ENCODE results near the gene F7. TPM values are rescaled to one million over a fixed set of nuclear protein-coding genes. Genes with fewer than 3 reads are reported as not detected.

Gene F7
- 2.1 TPM for total RNA-seq

DNA sequence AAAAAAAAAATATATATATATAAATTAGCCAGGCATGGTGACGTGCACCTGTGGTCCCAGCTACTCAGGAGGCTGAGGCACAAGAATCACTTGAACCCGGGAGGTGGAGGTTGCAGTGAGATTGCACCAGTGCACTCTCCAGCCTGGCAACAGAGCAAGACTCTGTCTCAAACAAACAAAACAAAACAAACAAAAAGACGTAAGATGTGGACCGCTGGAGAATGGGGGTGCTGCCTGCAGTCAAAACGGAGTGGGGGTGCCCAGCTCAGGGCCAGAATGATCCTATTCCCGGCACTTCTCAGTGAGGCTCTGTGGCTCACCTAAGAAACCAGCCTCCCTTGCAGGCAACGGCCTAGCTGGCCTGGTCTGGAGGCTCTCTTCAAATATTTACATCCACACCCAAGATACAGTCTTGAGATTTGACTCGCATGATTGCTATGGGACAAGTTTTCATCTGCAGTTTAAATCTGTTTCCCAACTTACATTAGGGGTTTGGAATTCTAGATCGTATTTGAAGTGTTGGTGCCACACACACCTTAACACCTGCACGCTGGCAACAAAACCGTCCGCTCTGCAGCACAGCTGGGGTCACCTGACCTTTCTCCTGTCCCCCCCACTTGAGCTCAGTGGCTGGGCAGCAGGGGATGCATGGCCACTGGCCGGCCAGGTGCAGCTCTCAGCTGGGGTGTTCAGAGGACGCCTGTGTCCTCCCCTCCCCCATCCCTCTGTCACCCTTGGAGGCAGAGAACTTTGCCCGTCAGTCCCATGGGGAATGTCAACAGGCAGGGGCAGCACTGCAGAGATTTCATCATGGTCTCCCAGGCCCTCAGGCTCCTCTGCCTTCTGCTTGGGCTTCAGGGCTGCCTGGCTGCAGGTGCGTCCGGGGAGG, at the start of gene F7:
F7 (plus strand) TSS at position 760 of the 889 bp plus-strand sequence; CDS start at position 811, 51 bp downstream.

DNA sequence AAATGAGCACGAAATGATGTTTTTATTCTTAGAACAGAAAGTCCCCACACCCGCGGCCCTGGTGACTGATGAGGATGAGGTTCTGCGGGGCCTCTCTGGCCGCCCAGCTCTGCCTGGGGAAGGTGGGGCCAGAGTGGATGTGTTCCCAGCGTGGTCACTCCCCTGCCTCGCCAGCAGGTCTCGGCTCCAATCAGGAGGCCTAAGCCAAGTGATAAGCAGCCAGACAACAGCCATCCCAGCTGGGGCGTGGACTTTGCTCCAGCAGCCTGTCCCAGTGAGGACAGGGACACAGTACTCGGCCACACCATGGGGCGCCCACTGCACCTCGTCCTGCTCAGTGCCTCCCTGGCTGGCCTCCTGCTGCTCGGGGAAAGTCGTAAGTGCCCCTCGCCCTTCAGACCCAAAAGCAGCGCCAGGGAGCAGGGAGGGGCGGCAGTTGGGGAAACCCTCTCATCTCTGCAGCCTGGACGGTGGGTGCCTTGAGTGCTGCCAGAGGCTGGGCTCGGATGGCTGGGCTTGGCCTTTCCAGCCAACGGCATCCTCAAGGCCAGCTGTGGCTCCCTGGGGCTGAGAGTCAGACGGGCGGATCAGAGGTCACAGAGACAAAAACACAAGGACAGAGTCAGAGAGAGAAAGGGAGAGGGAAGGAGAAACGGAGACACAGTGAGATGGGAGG, 17.1 kb downstream of the F7 start, which contains the start of gene F10:
F10 (plus strand) TSS at position 250 of the 676 bp plus-strand sequence; CDS start at position 307, 57 bp downstream.

DNA sequence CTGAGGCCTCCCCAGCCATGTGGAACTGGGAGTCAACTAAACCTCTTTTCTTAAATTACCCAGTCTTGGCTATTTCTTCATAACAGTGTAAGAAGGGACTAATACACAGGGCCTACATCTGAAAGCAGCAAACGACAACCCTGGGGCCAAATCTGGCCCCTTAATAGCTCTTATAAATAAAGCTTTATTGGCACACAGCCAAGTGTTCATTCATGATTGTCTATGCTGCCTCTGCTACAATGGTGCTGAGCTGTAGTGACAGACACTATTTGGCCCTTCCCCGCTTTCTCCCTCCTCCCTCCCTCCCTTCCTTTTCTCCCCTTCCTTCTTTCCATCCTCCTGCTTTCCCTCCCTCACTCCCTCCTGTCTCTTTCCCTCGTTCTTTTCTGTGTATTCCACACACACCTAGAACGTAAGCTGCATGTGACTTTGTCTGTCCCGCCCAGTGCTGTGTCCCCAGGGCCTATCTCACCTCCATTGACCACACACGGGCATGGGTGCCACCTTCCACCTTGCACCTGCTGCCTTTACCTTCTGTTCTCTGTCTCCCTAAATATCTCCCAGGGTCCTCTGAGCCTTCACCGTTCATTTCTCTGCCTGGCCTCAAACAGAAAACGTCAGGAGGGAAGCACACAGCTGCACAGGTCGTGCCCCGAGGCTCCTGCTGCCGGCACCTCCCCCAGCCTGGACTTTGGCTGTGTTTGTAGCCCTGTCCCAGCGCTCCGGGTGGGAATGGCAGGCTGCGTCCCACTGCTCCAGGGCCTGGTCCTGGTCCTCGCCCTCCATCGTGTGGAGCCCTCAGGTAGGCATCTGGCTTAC, 52.5 kb downstream of the F7 start, which contains the start of gene PROZ:
PROZ (plus strand) TSS at position 720 of the 819 bp plus-strand sequence; CDS start at position 733, 13 bp downstream.

Small RNA genes lying within 50 kb of the gene (small RNA-seq; reads per million reads assigned to genes)
- gene AL137002.1: not detected

Other genes starting within 250 kb of the F7 start
- 120 TPM for gene MCF2L, start 136.6 kb upstream of the F7 start, total RNA-seq
- 0.69 TPM for gene F10, start 17.0 kb downstream of the F7 start, total RNA-seq
- gene PROZ, start 52.9 kb downstream of the F7 start, total RNA-seq: not detected
- gene PCID2, start 102.9 kb downstream of the F7 start, total RNA-seq: 42.2 TPM
- 57.7 TPM for gene CUL4A, start 103.8 kb downstream of the F7 start, total RNA-seq
- 74.7 TPM for gene LAMP1, start 191.4 kb downstream of the F7 start, total RNA-seq

Data from diencephalon (tissue), 1 donor.